Fibroblast of skin of left quadriceps (primary cell): ENCODE results near the gene HPS1.
"Not testable (repeated sequence)": the region's sequence is repeated elsewhere in the genome, so short reads cannot be mapped to it uniquely, and the experiment has no call there.

Source experiments
- DNase-seq, 2 experiments: peaks; one replicate each; pipeline ENCODE4 v3.0.0-alpha.2; 2013; ENCODE audit warnings: low read depth in 2 of 2

The HPS1 gene

DNA sequence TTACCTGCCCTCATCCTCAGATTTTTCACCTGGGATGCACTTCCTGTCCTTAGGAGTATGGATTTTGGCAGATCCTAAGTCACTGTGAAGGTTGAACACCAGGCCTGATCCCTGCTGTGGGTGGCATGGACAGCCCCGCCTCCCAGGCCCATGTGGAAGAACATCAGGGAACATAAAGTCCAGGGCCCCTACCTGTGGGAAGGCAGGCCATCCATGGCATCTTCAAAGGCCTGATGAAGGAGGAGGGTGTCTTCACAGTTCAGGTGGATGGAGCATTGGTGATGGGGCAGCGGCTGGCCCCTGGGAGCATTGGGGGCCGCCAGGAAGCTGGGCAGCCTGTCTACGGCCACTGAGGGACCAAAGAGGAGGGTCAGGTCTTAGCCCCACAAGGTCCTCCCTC, 56.3 kb downstream of the HPS1 start:
- DNase-seq = no peak

DNA sequence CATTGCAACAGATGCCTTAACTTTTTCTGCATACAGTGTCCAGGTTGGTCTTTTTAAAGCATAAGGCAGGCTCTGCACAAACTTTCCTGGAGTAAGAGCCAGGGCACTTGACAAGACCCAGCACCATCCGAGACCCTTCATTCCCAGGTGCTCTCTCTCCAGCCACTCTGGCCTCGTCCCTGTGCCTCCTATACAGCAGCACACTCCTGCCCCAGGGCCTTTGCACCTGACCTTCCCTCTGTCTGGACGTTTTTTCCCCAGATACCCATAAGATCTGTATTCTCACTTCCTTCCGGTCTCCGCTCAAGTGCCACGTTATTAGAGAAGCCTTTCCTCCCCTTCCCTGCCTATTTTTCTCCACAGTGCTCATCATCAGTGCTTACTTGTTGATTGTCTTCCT, 57.3 kb downstream of the HPS1 start:
- DNase-seq = no peak

- DNase-seq = no peak
Observed at GRCh38 chr10:98388101-98388655, 58.6 kb downstream of the HPS1 start.

- DNase-seq = no peak
Observed at GRCh38 chr10:98384531-98385133, 62.1 kb downstream of the HPS1 start.

DNA sequence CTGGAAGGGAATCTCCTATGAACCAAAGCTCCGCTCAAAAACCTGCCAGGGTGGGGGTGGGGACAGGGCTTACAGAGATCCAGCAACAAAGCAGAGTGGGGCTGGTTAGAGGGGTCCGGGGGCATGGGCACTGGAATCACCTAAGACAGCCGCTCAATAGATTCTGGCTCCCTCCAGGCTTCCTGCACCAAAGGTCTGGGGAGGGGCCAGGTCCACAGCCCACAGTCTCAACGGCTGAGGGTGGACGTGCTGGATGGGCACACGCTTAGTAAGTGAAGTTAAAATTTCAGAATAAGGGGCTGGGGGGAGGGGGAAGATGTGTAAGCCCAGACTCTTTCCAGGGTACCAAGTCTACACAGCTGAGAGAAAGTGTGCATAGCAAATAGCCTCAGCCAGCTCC, 62.9 kb downstream of the HPS1 start:
- DNase-seq = no peak

DNA sequence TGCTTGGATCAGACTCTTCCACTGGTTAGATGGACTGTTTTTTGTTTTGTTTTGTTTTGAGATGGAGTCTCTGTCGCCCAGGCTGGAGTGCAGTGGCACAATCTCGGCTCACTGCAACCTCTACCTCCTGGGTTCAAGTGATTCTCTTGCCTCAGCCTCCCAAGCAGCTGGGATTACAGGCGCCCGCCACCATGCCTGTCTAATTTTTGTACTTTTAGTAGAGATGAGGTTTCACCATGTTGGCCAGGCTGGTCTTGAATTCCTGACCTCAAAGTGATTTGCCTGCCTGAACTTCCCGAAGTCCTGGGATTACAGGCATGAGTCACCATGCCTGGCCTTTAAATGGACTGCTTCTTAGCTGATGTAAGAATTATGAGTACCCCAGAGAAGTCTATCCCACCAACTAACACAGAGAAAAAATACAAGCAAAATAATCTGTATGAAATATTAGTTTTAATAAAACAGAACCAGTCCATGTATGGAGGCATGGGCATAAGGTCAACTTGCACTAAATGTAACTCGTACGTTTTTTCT, 63.5 kb downstream of the HPS1 start:
- DNase-seq = not testable (repeated sequence)

DNA sequence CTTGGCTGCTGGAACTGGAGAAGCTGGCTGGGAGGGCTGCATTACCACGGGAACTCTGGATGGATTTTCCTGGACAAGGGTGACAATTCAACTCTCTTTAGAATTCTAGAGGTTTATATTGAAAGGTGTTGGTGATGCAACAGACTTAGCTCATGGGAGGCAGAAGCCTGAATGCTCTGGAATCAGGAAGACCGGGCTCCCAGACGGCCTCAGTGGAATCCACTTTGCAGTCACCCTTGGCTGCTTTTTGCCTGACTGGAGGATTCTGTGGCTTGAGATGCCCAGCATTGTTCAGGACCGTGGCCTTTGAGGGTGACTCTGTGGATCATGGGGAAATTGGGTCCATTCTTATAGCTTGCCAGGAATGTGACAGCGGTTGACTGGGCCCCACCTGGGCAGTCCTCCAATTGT, 64.0 kb downstream of the HPS1 start:
- no peak for DNase-seq

- DNase-seq = no peak
Observed at GRCh38 chr10:98380493-98381339, 66.0 kb downstream of the HPS1 start.

- no peak for DNase-seq
Observed at GRCh38 chr10:98378722-98379121, 68.0 kb downstream of the HPS1 start.

DNA sequence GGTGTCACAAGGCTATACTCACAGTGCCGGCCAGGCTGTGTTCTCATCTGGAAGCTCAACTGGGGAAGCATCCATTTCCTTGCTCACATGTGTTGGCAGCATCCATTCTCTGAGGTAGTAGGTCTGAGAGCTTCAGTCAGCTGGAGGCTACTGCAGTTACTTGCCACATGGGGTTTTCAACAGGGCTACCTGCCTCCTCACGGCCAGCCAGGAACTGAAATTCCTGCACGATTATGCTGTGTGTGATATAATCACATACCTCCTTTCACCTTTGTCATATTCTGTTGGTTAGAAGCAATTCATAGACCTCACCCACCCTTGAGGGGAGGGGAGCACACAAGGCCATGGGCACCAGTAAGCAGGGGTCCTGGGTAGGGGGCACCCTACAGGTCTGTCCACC, 69.2 kb downstream of the HPS1 start:
- no peak for DNase-seq

DNA sequence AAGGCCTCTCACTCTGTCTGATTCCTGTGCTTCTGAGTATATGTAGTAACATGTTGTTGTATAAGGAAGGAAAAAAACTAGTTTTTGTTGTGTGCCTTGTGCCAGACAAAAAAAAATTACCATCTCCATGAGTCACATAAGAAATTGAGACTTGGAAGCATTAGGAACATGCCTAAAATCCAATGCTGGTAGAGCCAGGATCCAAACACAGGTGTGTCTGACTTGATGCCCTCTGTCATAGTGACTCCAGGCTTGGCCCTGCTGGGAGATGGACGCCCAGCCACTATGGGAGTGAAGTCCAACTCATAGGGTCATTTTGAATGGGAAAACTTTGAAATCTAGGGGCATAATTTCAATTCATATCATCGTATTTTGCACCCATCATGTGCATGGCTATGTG, 69.7 kb downstream of the HPS1 start:
- no peak for DNase-seq

DNA sequence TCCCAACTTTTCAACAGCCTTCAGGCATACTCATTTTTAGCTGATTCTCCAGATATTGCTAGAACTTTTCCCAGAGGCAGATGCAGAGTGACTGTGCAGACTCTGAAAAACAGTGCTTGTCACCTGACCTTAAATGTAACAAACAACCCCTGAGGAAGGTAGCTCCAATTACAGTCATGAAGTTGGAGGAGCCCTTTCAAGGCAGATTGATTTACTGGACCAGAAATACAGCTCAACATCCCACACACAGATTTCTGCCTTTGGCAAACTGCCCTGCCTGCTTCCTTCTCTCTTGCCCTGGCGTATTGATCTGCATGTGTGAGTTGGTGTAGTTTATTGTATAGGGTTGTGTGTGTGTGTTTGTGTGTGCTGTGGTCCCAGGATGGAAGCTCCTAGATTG, 70.2 kb downstream of the HPS1 start:
- no peak for DNase-seq

GRCh38 chr10:98374217-98374985, 72.3 kb downstream of the HPS1 start:
- peak in 1 of 2 experiments; percentile 34 for DNase-seq

DNA sequence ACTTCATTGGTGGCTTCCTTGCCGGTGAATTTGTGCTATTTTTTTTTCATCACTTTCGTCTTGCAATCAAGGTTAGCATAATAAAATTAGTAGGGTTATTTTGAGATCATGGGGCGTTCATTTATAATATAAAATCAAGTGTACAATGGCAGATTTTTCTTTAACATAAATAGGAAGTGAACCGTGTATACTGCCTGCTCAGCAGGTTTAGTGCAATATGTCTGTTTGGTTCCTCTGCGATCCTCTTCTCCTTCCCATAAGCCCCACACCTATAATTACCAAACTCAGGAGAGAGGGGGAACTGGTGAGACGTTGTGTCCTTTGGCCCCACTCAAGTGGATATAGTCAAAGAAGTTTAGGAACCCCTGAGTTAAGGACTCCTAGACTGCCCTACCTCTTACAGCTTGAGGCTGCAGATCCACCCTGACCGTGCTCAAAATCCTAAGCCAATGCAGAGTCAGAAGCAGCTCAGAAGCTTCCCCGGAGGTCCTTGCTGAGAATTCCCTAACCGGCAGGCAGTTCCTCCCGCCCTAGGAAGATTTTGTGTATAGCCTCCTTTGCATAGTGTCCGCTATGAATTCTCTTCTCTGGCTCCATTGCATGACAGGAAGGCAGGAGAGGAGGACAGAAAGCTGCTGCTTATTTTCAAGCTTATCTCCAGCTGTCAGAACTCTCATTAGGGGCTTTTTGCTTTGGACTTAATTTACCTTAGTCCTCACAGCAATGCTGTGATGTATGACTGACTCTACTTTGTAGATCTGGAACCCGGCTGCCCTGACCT, 73.3 kb downstream of the HPS1 start:
- DNase-seq = no peak

GRCh38 chr10:98370831-98371820, 75.6 kb downstream of the HPS1 start:
- no peak for DNase-seq

DNA sequence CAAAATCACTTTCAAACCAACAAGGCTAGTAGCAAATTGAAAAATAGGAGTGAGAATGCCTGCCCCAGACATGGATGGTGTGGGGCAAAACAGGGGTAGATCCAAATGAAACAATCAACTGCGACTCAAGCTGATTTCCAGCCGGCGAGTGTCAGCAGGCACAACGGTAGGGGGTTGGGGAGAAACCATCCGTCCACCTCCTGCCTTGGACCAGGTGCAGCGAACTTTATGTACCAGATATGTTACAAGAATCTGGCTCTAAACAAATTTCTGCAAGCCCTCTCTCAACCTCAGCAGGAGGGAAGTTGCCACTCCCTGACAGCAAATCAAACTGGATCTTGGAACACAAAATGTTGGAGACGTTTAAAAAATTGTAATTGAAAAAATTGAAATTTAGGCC, 76.9 kb downstream of the HPS1 start:
- no peak for DNase-seq

DNA sequence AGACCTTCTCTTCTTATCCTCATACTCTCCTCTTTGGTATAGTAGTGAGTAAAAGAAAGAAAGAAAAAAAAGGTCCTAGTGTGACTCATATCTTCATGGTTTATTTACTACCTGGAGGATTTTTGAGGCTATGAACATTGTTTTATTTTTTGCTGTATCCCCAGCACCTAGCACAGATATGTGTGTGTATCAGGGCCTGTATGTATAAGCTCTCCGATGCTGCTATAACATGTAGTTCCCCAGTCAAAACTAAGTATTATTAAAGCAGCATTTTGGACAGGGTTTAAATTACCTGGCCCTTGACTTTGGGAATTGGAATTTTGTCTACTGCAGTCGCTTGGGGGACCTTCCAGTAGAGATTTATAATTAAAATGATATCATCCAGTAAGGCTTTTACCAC, 78.1 kb downstream of the HPS1 start:
- no peak for DNase-seq

DNA sequence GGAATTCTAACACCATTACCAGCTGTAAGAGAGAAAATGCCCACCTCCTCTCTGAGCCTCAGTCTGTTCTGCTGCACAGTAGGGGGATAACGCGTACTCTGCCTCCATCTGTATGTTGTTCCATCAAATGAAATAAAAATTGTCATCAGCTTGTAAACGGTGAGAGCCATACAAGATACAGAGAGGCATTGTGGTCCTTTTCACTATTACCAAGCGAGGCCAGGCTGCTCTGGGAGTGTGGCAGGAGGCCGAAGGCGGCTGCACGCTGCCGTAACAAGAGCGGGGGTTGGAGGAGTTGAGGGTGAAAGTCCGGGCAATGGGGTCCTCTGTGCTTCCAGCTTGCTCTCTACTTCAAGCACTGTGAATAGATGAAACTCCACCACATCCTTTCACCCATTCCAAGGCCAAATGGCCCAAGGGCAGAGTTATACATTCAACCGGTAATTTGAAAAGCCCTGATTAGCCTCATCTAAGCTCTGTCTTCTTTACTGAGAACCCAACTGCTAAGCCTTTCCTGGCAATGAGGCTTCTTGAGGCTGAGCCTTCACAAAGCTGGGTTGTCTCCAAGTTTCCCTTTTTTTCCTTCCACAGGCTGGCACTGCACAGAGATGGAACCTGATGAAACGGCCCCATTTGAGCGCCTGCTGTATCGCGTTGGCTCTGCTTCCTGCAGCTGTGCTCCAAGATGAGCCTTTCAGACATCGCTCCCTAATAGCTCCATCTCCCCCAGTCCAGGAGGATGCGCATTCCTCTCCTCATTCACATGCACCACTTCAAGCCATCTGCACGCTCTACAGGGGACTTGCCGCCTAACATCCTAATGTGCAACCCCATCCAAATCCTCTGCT, 78.9 kb downstream of the HPS1 start:
- DNase-seq = no peak
